Measurements from ENCODE around the gene CMKLR1. TPM values are rescaled to one million over a fixed set of nuclear protein-coding genes. Genes with fewer than 3 reads are reported as not detected.

Gene CMKLR1
- total and polyA plus RNA-seq, 2 donors (not counting 1 experiment from before 2014, with no cell fraction given): 0.82 TPM; not detected in 1

GRCh38 chr12:108365324-108365723 is 26.2 kb upstream of the CMKLR1 start:
- DNase-seq (ENCODE audit: low read depth in 2 of 2): no peak
- H3K9me3 ChIP-seq (ENCODE audit: control insufficient read depth, insufficient read depth, low read depth, low read length): no peaks in the 10 kb centered on the region

GRCh38 chr12:108364879-108365278 is 25.8 kb upstream of the CMKLR1 start:
- Histone ChIP-seq H3K4me3 (replicated peaks in 1 of 4; ENCODE audit: control extremely low read depth in 1 of 4, insufficient read depth in 1 of 4, low read depth in 3 of 4, low read length in 4 of 4) (no peak overlapping the region), H3K27me3 (ENCODE audit: control insufficient read depth, insufficient read depth, low read length) (no peaks in the 10 kb centered on the region), H3K4me1 (ENCODE audit: control insufficient read depth, extremely low read depth, insufficient read depth, low read length) (no peaks in the 10 kb centered on the region), H2AFZ (ENCODE audit: low read length) (no peak overlapping the region), H3K36me3 (ENCODE audit: control insufficient read depth, insufficient read depth, low read length) (no peaks in the 10 kb centered on the region), H3K9me3 (ENCODE audit: control insufficient read depth, insufficient read depth, low read depth, low read length) (no peaks in the 10 kb centered on the region), H3K4me2 (ENCODE audit: extremely low read depth, insufficient read depth, low read length) (no peak overlapping the region), H3K79me2 (ENCODE audit: control insufficient read depth, insufficient read depth, low read length) (no peaks in the 10 kb centered on the region), H3K9ac (ENCODE audit: insufficient read depth, low read length) (no peak overlapping the region), H3K27ac (ENCODE audit: insufficient read depth, low read length) (no peak overlapping the region), H4K20me1 (ENCODE audit: control insufficient read depth, extremely low read depth, insufficient read depth, low read length) (no peaks in the 10 kb centered on the region)
- DNase-seq (ENCODE audit: low read depth in 2 of 2): no peak
- TF ChIP-seq CTCF (conservative IDR thresholded peaks at IDR 0.05 in 1 of 2, IDR thresholded peaks at IDR 0.05 in 1 of 2; ENCODE audit: low read depth in 1 of 2, low read length in 2 of 2) (no peak), EZH2 (IDR thresholded peaks at IDR 0.05; ENCODE audit: low read length, missing control alignments) (no peak)

More at GRCh38 chr12:108365324-108365723, 26.2 kb upstream of the CMKLR1 start:
- H3K4me2 ChIP-seq (ENCODE audit: extremely low read depth, insufficient read depth, low read length): no peak overlapping the region
- no peaks in the 10 kb centered on the region for H3K36me3 ChIP-seq (ENCODE audit: control insufficient read depth, insufficient read depth, low read length)
- H3K9ac ChIP-seq (ENCODE audit: insufficient read depth, low read length): no peak overlapping the region
- H2AFZ ChIP-seq (ENCODE audit: low read length): no peak overlapping the region
- no peak for TF ChIP-seq EZH2 (IDR thresholded peaks at IDR 0.05; ENCODE audit: low read length, missing control alignments)
- TF ChIP-seq CTCF (conservative IDR thresholded peaks at IDR 0.05 in 1 of 2, IDR thresholded peaks at IDR 0.05 in 1 of 2; ENCODE audit: low read depth in 1 of 2, low read length in 2 of 2): no peak
- no peak overlapping the region for H3K4me3 ChIP-seq (replicated peaks in 1 of 4; ENCODE audit: control extremely low read depth in 1 of 4, insufficient read depth in 1 of 4, low read depth in 3 of 4, low read length in 4 of 4)
- H3K27ac ChIP-seq (ENCODE audit: insufficient read depth, low read length): no peak overlapping the region
- H3K79me2 ChIP-seq (ENCODE audit: control insufficient read depth, insufficient read depth, low read length): no peaks in the 10 kb centered on the region
- H3K4me1 ChIP-seq (ENCODE audit: control insufficient read depth, extremely low read depth, insufficient read depth, low read length): no peaks in the 10 kb centered on the region
- H3K27me3 ChIP-seq (ENCODE audit: control insufficient read depth, insufficient read depth, low read length): no peaks in the 10 kb centered on the region
- no peaks in the 10 kb centered on the region for H4K20me1 ChIP-seq (ENCODE audit: control insufficient read depth, extremely low read depth, insufficient read depth, low read length)

- no peak for DNase-seq (ENCODE audit: low read depth in 2 of 2)
- H3K4me2 ChIP-seq (ENCODE audit: extremely low read depth, insufficient read depth, low read length): no peak overlapping the region
- no peak overlapping the region for H3K9ac ChIP-seq (ENCODE audit: insufficient read depth, low read length)
- no peaks in the 10 kb centered on the region for H3K36me3 ChIP-seq (ENCODE audit: control insufficient read depth, insufficient read depth, low read length)
- no peak overlapping the region for H3K4me3 ChIP-seq (replicated peaks in 1 of 4; ENCODE audit: control extremely low read depth in 1 of 4, insufficient read depth in 1 of 4, low read depth in 3 of 4, low read length in 4 of 4)
- H2AFZ ChIP-seq (ENCODE audit: low read length): no peak overlapping the region
- no peaks in the 10 kb centered on the region for H4K20me1 ChIP-seq (ENCODE audit: control insufficient read depth, extremely low read depth, insufficient read depth, low read length)
- no peaks in the 10 kb centered on the region for H3K4me1 ChIP-seq (ENCODE audit: control insufficient read depth, extremely low read depth, insufficient read depth, low read length)
- no peaks in the 10 kb centered on the region for H3K9me3 ChIP-seq (ENCODE audit: control insufficient read depth, insufficient read depth, low read depth, low read length)
- H3K27ac ChIP-seq (ENCODE audit: insufficient read depth, low read length): no peak overlapping the region
- H3K79me2 ChIP-seq (ENCODE audit: control insufficient read depth, insufficient read depth, low read length): no peaks in the 10 kb centered on the region
- H3K27me3 ChIP-seq (ENCODE audit: control insufficient read depth, insufficient read depth, low read length): no peaks in the 10 kb centered on the region
- TF ChIP-seq EZH2 (IDR thresholded peaks at IDR 0.05; ENCODE audit: low read length, missing control alignments): no peak
- no peak for TF ChIP-seq CTCF (conservative IDR thresholded peaks at IDR 0.05 in 1 of 2, IDR thresholded peaks at IDR 0.05 in 1 of 2; ENCODE audit: low read depth in 1 of 2, low read length in 2 of 2)
Observed at GRCh38 chr12:108363565-108363964, 24.5 kb upstream of the CMKLR1 start.

Data from fibroblast of lung (primary cell).